ENCODE results near the gene GRPEL1. TPM values are rescaled to one million over a fixed set of nuclear protein-coding genes. Genes with fewer than 3 reads are reported as not detected.

The GRPEL1 gene
- total RNA-seq, 1 donor from 2014 or later, result 55.8 TPM

DNA sequence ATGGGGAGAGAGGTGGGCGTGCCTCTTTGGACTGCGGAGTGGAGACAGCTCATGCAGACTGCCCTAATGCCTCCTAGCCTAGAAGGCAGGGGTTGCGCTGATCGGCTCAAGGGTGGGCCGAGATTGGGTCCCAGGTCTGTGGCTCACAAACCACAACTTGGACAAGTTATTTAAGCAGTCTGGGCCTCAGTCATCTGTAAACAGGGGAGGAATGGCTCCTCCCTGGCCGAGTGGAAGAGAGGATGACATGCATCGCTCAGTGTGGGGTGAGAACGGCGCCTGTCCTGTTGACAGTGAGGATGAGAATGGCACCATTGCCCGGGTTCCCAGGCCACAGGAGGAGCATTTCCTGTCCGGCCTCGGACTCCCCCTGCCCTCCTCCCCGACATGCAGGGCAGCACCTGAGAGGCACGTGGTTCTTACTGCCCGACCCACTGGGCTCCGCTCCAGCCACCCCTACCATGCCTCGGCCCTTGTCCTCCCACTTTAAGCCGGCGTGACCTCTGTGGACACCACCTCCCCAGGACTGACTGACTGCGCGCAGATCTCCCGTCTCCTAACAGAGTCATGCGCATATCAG lies 40.3 kb upstream of the GRPEL1 start:
- peaks cover 5% of the 10 kb centered on the region for H3K4me1 ChIP-seq (ENCODE audit: insufficient read depth, low read length)
- TF ChIP-seq CTCF (IDR thresholded peaks at IDR 0.05; ENCODE audit: insufficient read depth, low read depth, low read length), result no peak
- no peak for TF ChIP-seq EZH2 (IDR thresholded peaks at IDR 0.05; ENCODE audit: insufficient read depth, low read length)
- FAIRE-seq, result no peak
- Mint-ChIP-seq H3K4me3 (ENCODE audit: unreplicated experiment) (no peak overlapping the region), H3K9me3 (ENCODE audit: unreplicated experiment) (peaks cover 6% of the 10 kb centered on the region), H3K27ac (ENCODE audit: unreplicated experiment) (no peak overlapping the region), H3K4me1 (ENCODE audit: low read depth, unreplicated experiment) (no peaks in the 10 kb centered on the region), H3K36me3 (ENCODE audit: low read depth, unreplicated experiment) (no peaks in the 10 kb centered on the region), H3K27me3 (ENCODE audit: low read depth, unreplicated experiment) (peaks cover 37% of the 10 kb centered on the region)
- no peak overlapping the region for H3K27ac ChIP-seq (ENCODE audit: low read depth, low read length)
- H3K79me2 ChIP-seq (ENCODE audit: insufficient read depth, low read length), result no peaks in the 10 kb centered on the region
- H3K4me3 ChIP-seq (ENCODE audit: insufficient read depth, low read depth, low read length), result no peak overlapping the region
- DNase-seq (ENCODE audit: low read depth), result no peak
- no peak overlapping the region for H3K9ac ChIP-seq (ENCODE audit: low read length)
- no peaks in the 10 kb centered on the region for H4K20me1 ChIP-seq (ENCODE audit: insufficient read depth, low read length)
- no peak overlapping the region for H2AFZ ChIP-seq (ENCODE audit: low read depth, low read length)
- H3K36me3 ChIP-seq (ENCODE audit: insufficient read depth, low read length), result no peaks in the 10 kb centered on the region
- H3K9me3 ChIP-seq (ENCODE audit: insufficient read depth, low read depth, low read length), result no peaks in the 10 kb centered on the region
- no peaks in the 10 kb centered on the region for H3K27me3 ChIP-seq (ENCODE audit: insufficient read depth, low read length)
- no peak overlapping the region for H3K4me2 ChIP-seq (ENCODE audit: low read length)

GRCh38 chr4:7107166-7107905 lies 39.5 kb upstream of the GRPEL1 start:
- Mint-ChIP-seq H3K36me3 (ENCODE audit: low read depth, unreplicated experiment) (no peaks in the 10 kb centered on the region), H3K9me3 (ENCODE audit: unreplicated experiment) (peaks cover 6% of the 10 kb centered on the region), H3K4me3 (ENCODE audit: unreplicated experiment) (no peak overlapping the region), H3K4me1 (ENCODE audit: low read depth, unreplicated experiment) (peaks cover under 1% of the 10 kb centered on the region), H3K27ac (ENCODE audit: unreplicated experiment) (no peak overlapping the region), H3K27me3 (ENCODE audit: low read depth, unreplicated experiment) (peaks cover 38% of the 10 kb centered on the region)
- Histone ChIP-seq H4K20me1 (ENCODE audit: insufficient read depth, low read length) (no peaks in the 10 kb centered on the region), H3K27ac (ENCODE audit: low read depth, low read length) (no peak overlapping the region), H3K4me3 (ENCODE audit: insufficient read depth, low read depth, low read length) (no peak overlapping the region), H3K4me1 (ENCODE audit: insufficient read depth, low read length) (peaks cover 8% of the 10 kb centered on the region), H3K36me3 (ENCODE audit: insufficient read depth, low read length) (no peaks in the 10 kb centered on the region), H3K9me3 (ENCODE audit: insufficient read depth, low read depth, low read length) (no peaks in the 10 kb centered on the region), H3K4me2 (ENCODE audit: low read length) (no peak overlapping the region), H2AFZ (ENCODE audit: low read depth, low read length) (no peak overlapping the region), H3K9ac (ENCODE audit: low read length) (no peak overlapping the region), H3K27me3 (ENCODE audit: insufficient read depth, low read length) (no peaks in the 10 kb centered on the region), H3K79me2 (ENCODE audit: insufficient read depth, low read length) (no peaks in the 10 kb centered on the region)
- TF ChIP-seq CTCF (IDR thresholded peaks at IDR 0.05; ENCODE audit: insufficient read depth, low read depth, low read length), result no peak
- TF ChIP-seq EZH2 (IDR thresholded peaks at IDR 0.05; ENCODE audit: insufficient read depth, low read length), result no peak
- FAIRE-seq (no peak), DNase-seq (ENCODE audit: low read depth) (no peak)

DNA sequence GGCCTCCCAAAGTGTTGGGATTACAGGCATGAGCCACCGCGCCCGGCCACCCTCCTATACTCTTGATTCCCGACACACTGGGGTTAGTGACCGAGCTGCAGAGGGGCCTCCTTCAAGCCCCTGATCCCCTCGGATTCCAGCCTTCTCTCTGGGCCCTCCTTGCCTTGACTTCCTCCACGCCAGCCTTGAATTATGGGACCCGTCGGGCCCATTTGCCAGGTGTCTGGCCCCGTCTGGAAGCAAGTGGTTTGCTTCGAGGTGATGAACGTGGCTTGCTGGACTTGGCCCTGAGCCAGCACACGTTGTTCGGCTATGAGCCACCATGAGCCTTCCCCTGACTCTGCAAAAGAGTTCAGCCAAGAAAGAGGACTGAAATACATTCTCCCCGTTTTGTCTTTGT lies 37.4 kb upstream of the GRPEL1 start:
- H3K9me3 Mint-ChIP-seq (ENCODE audit: unreplicated experiment), result peaks cover 5% of the 10 kb centered on the region
- FAIRE-seq (no peak), DNase-seq (ENCODE audit: low read depth) (no peak)
- H3K36me3 Mint-ChIP-seq (ENCODE audit: low read depth, unreplicated experiment), result no peaks in the 10 kb centered on the region
- no peak overlapping the region for H3K27ac Mint-ChIP-seq (ENCODE audit: unreplicated experiment)
- Histone ChIP-seq H3K27ac (ENCODE audit: low read depth, low read length) (no peak overlapping the region), H3K27me3 (ENCODE audit: insufficient read depth, low read length) (no peaks in the 10 kb centered on the region), H3K79me2 (ENCODE audit: insufficient read depth, low read length) (no peaks in the 10 kb centered on the region), H3K36me3 (ENCODE audit: insufficient read depth, low read length) (no peaks in the 10 kb centered on the region), H3K9ac (ENCODE audit: low read length) (no peak overlapping the region), H3K9me3 (ENCODE audit: insufficient read depth, low read depth, low read length) (no peaks in the 10 kb centered on the region), H3K4me1 (ENCODE audit: insufficient read depth, low read length) (peaks cover 8% of the 10 kb centered on the region), H3K4me3 (ENCODE audit: insufficient read depth, low read depth, low read length) (no peak overlapping the region), H2AFZ (ENCODE audit: low read depth, low read length) (no peak overlapping the region), H4K20me1 (ENCODE audit: insufficient read depth, low read length) (no peaks in the 10 kb centered on the region), H3K4me2 (ENCODE audit: low read length) (no peak overlapping the region)
- H3K4me3 Mint-ChIP-seq (ENCODE audit: unreplicated experiment), result no peak overlapping the region
- TF ChIP-seq CTCF (IDR thresholded peaks at IDR 0.05; ENCODE audit: insufficient read depth, low read depth, low read length) (no peak), EZH2 (IDR thresholded peaks at IDR 0.05; ENCODE audit: insufficient read depth, low read length) (no peak)
- H3K27me3 Mint-ChIP-seq (ENCODE audit: low read depth, unreplicated experiment), result peaks cover 43% of the 10 kb centered on the region
- peaks cover 5% of the 10 kb centered on the region for H3K4me1 Mint-ChIP-seq (ENCODE audit: low read depth, unreplicated experiment)
